Gastrocnemius medialis (tissue), 4 donors: ENCODE results near the gene GTF3C1. TPM values are rescaled to one million over a fixed set of nuclear protein-coding genes. Genes with fewer than 3 reads are reported as not detected.
A peak's percentile ranks its signal among the peaks of the same experiment; 100 is the strongest.

Experiments used
- ATAC-seq, 2 donors: fragments of 150-250 bp; one replicate each; pipeline ENCODE4 v1.9.1; 2016
- DNase-seq, 2 donors: peaks; one replicate each; pipeline ENCODE4 v3.0.0-alpha.2; 2019
- H3K27ac ChIP-seq, 4 donors: fragments of 200-600 bp; sonication (generic); 1 replicate in 1 of 4; 2 replicates in 3 of 4; pipeline ENCODE4 v1.5.1; 2016 to 2018; ENCODE audit warnings: mild to moderate bottlenecking in 2 of 4, moderate library complexity in 1 of 4
- H3K27me3 ChIP-seq, 3 donors: fragments of 200-600 bp; sonication (generic) in 2 of 3; 1 replicate in 1 of 3; 2 replicates in 2 of 3; pipeline versions ENCODE4 v1.5.1 to v1.6.0; 2016 to 2019; ENCODE audit warnings: mild to moderate bottlenecking in 1 of 3, moderate library complexity in 1 of 3
- H3K36me3 ChIP-seq, 2 donors: fragments of 200-600 bp; sonication (generic) in 1 of 2; one replicate each; pipeline ENCODE4 v1.5.1; 2017 to 2018
- H3K4me1 ChIP-seq, 2 donors: fragments of 200-600 bp; sonication (generic) in 1 of 2; one replicate each; pipeline ENCODE4 v1.5.1; 2016 to 2017; ENCODE audit warnings: mild to moderate bottlenecking in 2 of 2
- H3K4me3 ChIP-seq, 4 donors: fragments of 200-600 bp; sonication (generic) in 3 of 4; 1 replicate in 1 of 4; 2 replicates in 3 of 4; pipeline ENCODE4 v1.5.1; 2016 to 2019; ENCODE audit warnings: mild to moderate bottlenecking in 2 of 4
- H3K9me3 ChIP-seq, 3 donors: fragments of 200-600 bp; sonication (generic) in 2 of 3; 1 replicate in 1 of 3; 2 replicates in 2 of 3; pipeline ENCODE4 v1.5.1; 2016 to 2019
- POLR2A ChIP-seq, 2 donors: fragments of 450-650 bp; IDR thresholded peaks; one replicate each; pipeline ENCODE4 v1.6.1; 2017; ENCODE audit warnings: antibody characterized with exemption in 2 of 2, mild to moderate bottlenecking in 2 of 2, moderate library complexity in 2 of 2
- in situ Hi-C, 4 donors: fragments of 200-750 bp; cut with MboI; loops; one replicate each; pipeline versions ENCODE4 v1.15.0 to v1.8.0; 2017; ENCODE audit warnings: low sequenced_read_pairs in 4 of 4
- intact Hi-C: fragments of 100-400 bp; cut with DNase I; formaldehyde crosslinking; loops from one replicate; pipeline ENCODE4 v1.15.1; 2023; ENCODE audit warnings: low total_unique reads
- total RNA-seq, 4 donors: library from RNA; depleted of rRNA; stranded (reverse); fragments of >200 nt; gene quantifications; one replicate each; pipeline versions ENCODE4 v1.1.0 to v1.2.3, GENCODE V29; 2016
- TF ChIP-seq, protein P1 (sequence below), 5 experiments: fragments of 450-650 bp in 3 of 5; fragments of 200-600 bp in 2 of 5; sonication (generic) in 2 of 5; IDR thresholded peaks in 4 of 5; conservative IDR thresholded peaks in 1 of 5; 1 replicate in 4 of 5; 2 replicates in 1 of 5; pipeline ENCODE4 v1.5.1; 2016 to 2019; ENCODE audit warnings: antibody characterized with exemption in 5 of 5, mild to moderate bottlenecking in 3 of 5, moderate library complexity in 3 of 5

The GTF3C1 gene
- total RNA-seq, 4 donors from 2014 or later: 52.0 to 108 (median 67.8) TPM

DNA sequence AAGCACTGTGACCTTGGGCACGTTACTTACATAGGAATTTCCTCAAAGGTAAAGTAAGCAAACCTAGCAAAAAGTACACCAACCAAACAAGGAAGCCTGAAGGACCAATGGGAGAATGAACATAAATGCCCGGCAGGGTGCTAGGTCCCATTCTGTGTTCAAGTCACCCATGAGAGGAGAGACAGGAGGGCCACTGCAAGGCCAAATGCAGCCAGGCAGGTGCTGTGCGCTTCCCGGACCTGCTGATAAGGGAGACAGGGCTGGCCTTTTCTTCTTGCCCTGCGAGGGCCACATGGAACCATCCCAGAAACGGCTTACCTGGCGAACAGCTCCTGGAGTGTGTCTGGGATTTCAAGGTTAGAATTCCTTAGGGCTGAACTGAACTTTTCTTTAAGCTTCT lies 69.0 kb downstream of the GTF3C1 start:
- Histone ChIP-seq H3K9me3 (no peaks in the 10 kb centered on the region), H3K4me1 (peaks cover 22 to 24% of the 10 kb centered on the region in 2 donors), H3K27ac (peak overlapping the region in 1 of 4 donors; percentile 83), H3K36me3 (peaks cover 0 to 81% of the 10 kb centered on the region in 2 donors), H3K4me3 (no peak overlapping the region), H3K27me3 (no peaks in the 10 kb centered on the region)
- ATAC-seq: no peak
- in situ Hi-C loops: no loop called here
- TF ChIP-seq, protein P1, sequence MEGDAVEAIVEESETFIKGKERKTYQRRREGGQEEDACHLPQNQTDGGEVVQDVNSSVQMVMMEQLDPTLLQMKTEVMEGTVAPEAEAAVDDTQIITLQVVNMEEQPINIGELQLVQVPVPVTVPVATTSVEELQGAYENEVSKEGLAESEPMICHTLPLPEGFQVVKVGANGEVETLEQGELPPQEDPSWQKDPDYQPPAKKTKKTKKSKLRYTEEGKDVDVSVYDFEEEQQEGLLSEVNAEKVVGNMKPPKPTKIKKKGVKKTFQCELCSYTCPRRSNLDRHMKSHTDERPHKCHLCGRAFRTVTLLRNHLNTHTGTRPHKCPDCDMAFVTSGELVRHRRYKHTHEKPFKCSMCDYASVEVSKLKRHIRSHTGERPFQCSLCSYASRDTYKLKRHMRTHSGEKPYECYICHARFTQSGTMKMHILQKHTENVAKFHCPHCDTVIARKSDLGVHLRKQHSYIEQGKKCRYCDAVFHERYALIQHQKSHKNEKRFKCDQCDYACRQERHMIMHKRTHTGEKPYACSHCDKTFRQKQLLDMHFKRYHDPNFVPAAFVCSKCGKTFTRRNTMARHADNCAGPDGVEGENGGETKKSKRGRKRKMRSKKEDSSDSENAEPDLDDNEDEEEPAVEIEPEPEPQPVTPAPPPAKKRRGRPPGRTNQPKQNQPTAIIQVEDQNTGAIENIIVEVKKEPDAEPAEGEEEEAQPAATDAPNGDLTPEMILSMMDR (IDR thresholded peaks at IDR 0.05 in 4 of 5, conservative IDR thresholded peaks at IDR 0.05 in 1 of 5): no peak
- no peak for TF ChIP-seq POLR2A (IDR thresholded peaks at IDR 0.05)
- DNase-seq: no peak
- intact Hi-C loops: no loop called here

DNA sequence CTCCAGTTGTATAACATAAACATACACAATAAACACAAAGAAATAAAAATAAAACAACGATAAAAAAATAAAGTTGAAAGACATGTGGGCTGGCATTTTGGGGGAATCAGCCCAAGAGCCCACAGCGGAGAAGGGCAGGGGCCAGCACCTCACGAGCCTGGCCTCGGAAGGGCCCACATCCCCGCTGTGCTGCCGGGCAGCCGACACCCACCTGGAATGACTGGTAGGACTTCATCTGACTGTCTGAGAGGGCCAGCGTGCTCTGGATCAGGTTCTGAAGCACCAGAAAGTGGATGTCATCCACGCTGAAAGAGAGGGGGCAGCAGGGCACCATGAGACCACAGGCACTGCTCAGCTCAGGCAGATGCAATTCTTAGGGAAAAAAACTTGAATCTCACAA lies 73.5 kb downstream of the GTF3C1 start:
- no peak for ATAC-seq
- H3K27ac ChIP-seq: no peak overlapping the region
- no peak overlapping the region for H3K4me3 ChIP-seq
- H3K36me3 ChIP-seq: peaks cover 0 to 84% of the 10 kb centered on the region in 2 donors
- H3K4me1 ChIP-seq: no peaks in the 10 kb centered on the region
- TF ChIP-seq POLR2A (IDR thresholded peaks at IDR 0.05): no peak
- TF ChIP-seq, protein P1 (IDR thresholded peaks at IDR 0.05 in 4 of 5, conservative IDR thresholded peaks at IDR 0.05 in 1 of 5): no peak
- in situ Hi-C loops: no loop called here
- no peaks in the 10 kb centered on the region for H3K9me3 ChIP-seq
- intact Hi-C loops: no loop called here
- no peak for DNase-seq
- no peaks in the 10 kb centered on the region for H3K27me3 ChIP-seq

DNA sequence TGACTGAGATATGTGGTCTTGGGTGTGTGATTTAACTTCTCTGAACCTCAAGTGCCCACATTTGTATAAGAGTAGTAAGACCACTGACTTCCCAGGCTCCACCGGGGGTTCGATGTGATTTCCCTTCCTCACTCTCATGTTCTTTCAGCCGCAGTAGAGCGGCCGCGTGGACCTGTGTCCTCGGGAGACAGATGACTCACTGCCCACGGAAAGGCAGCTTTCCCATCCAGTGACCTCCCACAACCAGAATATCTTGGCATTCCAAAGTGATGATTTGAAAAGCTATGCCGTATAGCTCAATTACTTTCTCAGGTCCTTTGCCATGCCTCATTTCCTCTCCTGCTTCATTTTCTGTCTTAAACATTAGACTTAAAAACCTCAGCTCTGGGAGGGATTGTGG lies 74.2 kb downstream of the GTF3C1 start:
- ATAC-seq: no peak
- H3K36me3 ChIP-seq: peaks cover 0 to 84% of the 10 kb centered on the region in 2 donors

DNA sequence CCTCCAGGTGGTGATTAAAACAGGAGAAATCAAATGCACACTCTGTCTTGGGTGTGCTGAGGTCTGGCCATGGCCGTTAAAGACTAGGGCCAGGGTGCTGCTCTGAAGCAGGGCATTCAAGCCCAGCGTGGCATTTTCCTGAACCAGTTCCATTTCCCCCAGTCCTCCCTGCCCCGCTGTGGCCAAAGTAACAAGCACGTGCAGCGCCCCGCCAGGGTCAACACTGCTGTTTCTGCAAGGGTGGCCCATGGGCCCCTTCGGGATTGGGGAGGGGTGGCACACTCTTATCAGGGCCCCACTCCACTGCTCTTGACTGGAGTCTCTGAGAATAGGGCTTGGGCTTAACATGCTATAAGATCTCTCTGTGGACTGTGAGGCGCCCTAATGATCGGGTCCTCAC lies 74.8 kb downstream of the GTF3C1 start:
- Histone ChIP-seq H3K4me1 (no peaks in the 10 kb centered on the region), H3K9me3 (no peaks in the 10 kb centered on the region), H3K4me3 (no peak overlapping the region), H3K27ac (no peak overlapping the region), H3K27me3 (no peaks in the 10 kb centered on the region), H3K36me3 (peaks cover 0 to 86% of the 10 kb centered on the region in 2 donors)
- TF ChIP-seq POLR2A (IDR thresholded peaks at IDR 0.05): no peak
- TF ChIP-seq, protein P1 (IDR thresholded peaks at IDR 0.05 in 4 of 5, conservative IDR thresholded peaks at IDR 0.05 in 1 of 5): no peak
- DNase-seq (no peak), ATAC-seq (no peak)
- intact Hi-C loops: no loop called here
- in situ Hi-C loops: no loop called here

More for the DNA sequence above, 74.2 kb downstream of the GTF3C1 start:
- intact Hi-C loops: no loop called here
- Histone ChIP-seq H3K4me3 (no peak overlapping the region), H3K4me1 (no peaks in the 10 kb centered on the region), H3K27ac (no peak overlapping the region), H3K27me3 (no peaks in the 10 kb centered on the region), H3K9me3 (no peaks in the 10 kb centered on the region)
- in situ Hi-C loops: no loop called here
- TF ChIP-seq, protein P1 (IDR thresholded peaks at IDR 0.05 in 4 of 5, conservative IDR thresholded peaks at IDR 0.05 in 1 of 5): no peak
- no peak for TF ChIP-seq POLR2A (IDR thresholded peaks at IDR 0.05)
- DNase-seq: no peak

DNA sequence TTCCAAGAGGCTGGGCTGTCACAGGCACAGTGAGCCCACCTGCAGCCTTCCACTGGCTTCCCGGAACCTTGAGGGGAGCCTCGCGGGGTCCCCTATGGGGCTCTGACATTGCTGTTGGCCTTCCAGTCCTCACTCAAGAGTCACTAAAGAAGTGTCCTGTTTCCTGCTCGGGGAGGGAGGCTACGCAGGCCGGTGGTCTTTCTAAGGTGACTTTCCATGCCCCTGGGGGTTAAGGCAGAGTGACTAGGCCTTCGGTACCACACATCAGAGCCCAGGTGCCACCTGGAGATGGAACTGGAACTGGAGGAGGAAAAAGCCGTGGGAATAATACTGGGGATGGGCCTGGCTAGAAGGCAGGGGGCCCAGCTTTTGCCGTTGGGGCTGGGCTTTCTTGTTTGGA lies 75.7 kb downstream of the GTF3C1 start:
- TF ChIP-seq, protein P1 (IDR thresholded peaks at IDR 0.05 in 4 of 5, conservative IDR thresholded peaks at IDR 0.05 in 1 of 5): no peak
- no peak for TF ChIP-seq POLR2A (IDR thresholded peaks at IDR 0.05)
- Histone ChIP-seq H3K27ac (no peak overlapping the region), H3K36me3 (peaks cover 0 to 94% of the 10 kb centered on the region in 2 donors), H3K9me3 (no peaks in the 10 kb centered on the region), H3K27me3 (no peaks in the 10 kb centered on the region), H3K4me1 (no peaks in the 10 kb centered on the region), H3K4me3 (no peak overlapping the region)
- intact Hi-C loops: no loop called here
- ATAC-seq (no peak), DNase-seq (no peak)
- in situ Hi-C loops: no loop called here
